ENCODE data around the gene IL10RB.

GRCh38 chr21:33286600-33287456 is 20.7 kb downstream of the IL10RB start:
- TF ChIP-seq CREB5 (CRISPR knock-in tag; IDR thresholded peaks at IDR 0.05; ENCODE audit: low read depth), result no peak
- TF ChIP-seq PATZ1 (CRISPR knock-in tag; IDR thresholded peaks at IDR 0.05; ENCODE audit: borderline replicate concordance), result no peak
- TF ChIP-seq ZNF70 (CRISPR knock-in tag; IDR thresholded peaks at IDR 0.05), result no peak
- no peak for TF ChIP-seq OSR1 (CRISPR knock-in tag; IDR thresholded peaks at IDR 0.05)
- TF ChIP-seq ARNTL (CRISPR knock-in tag; IDR thresholded peaks at IDR 0.05; ENCODE audit: borderline replicate concordance, low read depth), result no peak
- no peak for TF ChIP-seq POU6F1 (CRISPR knock-in tag; IDR thresholded peaks at IDR 0.05; ENCODE audit: borderline replicate concordance, low read depth)
- no peak for TF ChIP-seq ZFP3 (CRISPR knock-in tag; IDR thresholded peaks at IDR 0.05)
- no peak for TF ChIP-seq TOX (CRISPR knock-in tag; IDR thresholded peaks at IDR 0.05; ENCODE audit: borderline replicate concordance)
- TF ChIP-seq ZFP30 (CRISPR knock-in tag; IDR thresholded peaks at IDR 0.05), result no peak
- no peak for TF ChIP-seq BACH2 (CRISPR knock-in tag; IDR thresholded peaks at IDR 0.05; ENCODE audit: borderline replicate concordance)
- TF ChIP-seq ESRRG (CRISPR knock-in tag; IDR thresholded peaks at IDR 0.05), result no peak
- no peak for TF ChIP-seq ZNF8 (CRISPR knock-in tag; IDR thresholded peaks at IDR 0.05)
- TF ChIP-seq TSHZ2 (CRISPR knock-in tag; IDR thresholded peaks at IDR 0.05), result no peak
- no peak for TF ChIP-seq ZC3H10 (CRISPR knock-in tag; IDR thresholded peaks at IDR 0.05)

Measured in SK-N-SH treated with all-trans-retinoic acid at 6 μM for 48 hours (cell line).